Type B pancreatic cell (in vitro differentiated cells): Measurements from ENCODE around the gene ALKBH4. TPM values are rescaled to one million over a fixed set of nuclear protein-coding genes. Genes with fewer than 3 reads are reported as not detected.
"Not testable (repeated sequence)": the region's sequence is repeated elsewhere in the genome, so short reads cannot be mapped to it uniquely, and the experiment has no call there.

Experiments
- DNase-seq: peaks from one replicate; pipeline ENCODE4 v3.0.0; 2021; ENCODE audit warnings: mixed read lengths; ENCODE audit not compliant: unreplicated experiment; ENCODE audit errors: extremely low spot score
- H3K27ac Mint-ChIP-seq: 2 replicates; pipeline ENCODE4 v1.8.0; 2021; ENCODE audit warnings: mild to moderate bottlenecking, mixed read lengths
- H3K27me3 Mint-ChIP-seq: 2 replicates; pipeline ENCODE4 v1.8.0; 2021; ENCODE audit warnings: mixed read lengths
- H3K36me3 Mint-ChIP-seq: 2 replicates; pipeline ENCODE4 v1.8.0; 2021; ENCODE audit warnings: mixed read lengths
- H3K4me1 Mint-ChIP-seq: one replicate; pipeline ENCODE4 v1.8.0; 2021; ENCODE audit warnings: mixed read lengths; ENCODE audit not compliant: unreplicated experiment
- H3K4me3 Mint-ChIP-seq: 2 replicates; pipeline ENCODE4 v1.8.0; 2021; ENCODE audit warnings: mild to moderate bottlenecking, mixed read lengths
- H3K9me3 Mint-ChIP-seq: 2 replicates; pipeline ENCODE4 v1.8.0; 2021; ENCODE audit warnings: mixed read lengths
- CTCF ChIP-seq: fragments of 200-600 bp; sonication (generic); conservative IDR thresholded peaks from 2 replicates; pipeline ENCODE4 v1.5.0; 2021; ENCODE audit warnings: antibody characterized with exemption, mild to moderate bottlenecking
- total RNA-seq: library from RNA; stranded (reverse); gene quantifications from 2 replicates; pipeline ENCODE4 v1.2.1, GENCODE V29; 2021; ENCODE audit warnings: low replicate concordance

ALKBH4 gene
- total RNA-seq, 1 donor from 2014 or later, result 13.3 TPM

- H3K4me3 Mint-ChIP-seq, result not testable (repeated sequence)
These were observed 29.4 kb upstream of the ALKBH4 start for GRCh38 chr7:102494026-102494425.

GRCh38 chr7:102493220-102493935, 28.7 kb upstream of the ALKBH4 start:
- not testable (repeated sequence) for H3K4me3 Mint-ChIP-seq, DNase-seq, H3K27ac Mint-ChIP-seq, H3K27me3 Mint-ChIP-seq, H3K36me3 Mint-ChIP-seq, H3K9me3 Mint-ChIP-seq, H3K4me1 Mint-ChIP-seq

More at GRCh38 chr7:102494026-102494425, 29.4 kb upstream of the ALKBH4 start:
- H3K27ac Mint-ChIP-seq, H3K27me3 Mint-ChIP-seq, H3K9me3 Mint-ChIP-seq, H3K4me1 Mint-ChIP-seq, DNase-seq, H3K36me3 Mint-ChIP-seq: not testable (repeated sequence)

- H3K9me3 Mint-ChIP-seq, H3K4me3 Mint-ChIP-seq, H3K27ac Mint-ChIP-seq, H3K27me3 Mint-ChIP-seq, H3K36me3 Mint-ChIP-seq, H3K4me1 Mint-ChIP-seq: not testable (repeated sequence)
- DNase-seq, result peak; percentile 62
These were observed 25.9 kb upstream of the ALKBH4 start for GRCh38 chr7:102490529-102491075.

DNA sequence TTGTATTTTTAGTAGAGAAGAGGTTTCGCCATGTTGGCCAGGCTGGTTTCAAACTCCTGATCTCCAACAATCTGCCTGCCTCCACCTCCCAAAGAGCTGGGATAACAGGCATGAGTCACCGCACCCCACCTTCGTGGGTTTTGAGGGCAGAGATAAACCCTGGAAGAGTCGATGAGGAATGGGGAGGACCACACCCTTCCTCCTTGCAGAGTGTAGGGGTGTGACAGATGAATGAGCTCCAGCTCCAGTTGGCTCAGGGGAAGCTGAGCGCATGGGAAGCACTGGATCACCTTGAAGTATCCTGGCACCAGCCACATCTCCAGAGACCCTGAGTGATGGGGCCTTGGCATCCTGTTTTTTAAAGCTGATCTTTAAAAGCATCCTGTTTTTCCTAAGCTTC, 19.7 kb upstream of the ALKBH4 start:
- not testable (repeated sequence) for H3K36me3 Mint-ChIP-seq, H3K4me3 Mint-ChIP-seq, H3K9me3 Mint-ChIP-seq, H3K4me1 Mint-ChIP-seq, H3K27ac Mint-ChIP-seq, H3K27me3 Mint-ChIP-seq, DNase-seq

GRCh38 chr7:102481962-102482361, 17.3 kb upstream of the ALKBH4 start:
- peak; percentile 34 for DNase-seq
- not testable (repeated sequence) for H3K36me3 Mint-ChIP-seq, H3K4me1 Mint-ChIP-seq, H3K27ac Mint-ChIP-seq, H3K4me3 Mint-ChIP-seq, H3K27me3 Mint-ChIP-seq, H3K9me3 Mint-ChIP-seq

- not testable (repeated sequence) for H3K36me3 Mint-ChIP-seq, H3K4me3 Mint-ChIP-seq, H3K9me3 Mint-ChIP-seq, H3K27ac Mint-ChIP-seq, H3K27me3 Mint-ChIP-seq, H3K4me1 Mint-ChIP-seq
- TF ChIP-seq CTCF, result peak; percentile 59
- peak; percentile 68 for DNase-seq
These were observed 15.4 kb upstream of the ALKBH4 start for GRCh38 chr7:102479982-102480637.

DNA sequence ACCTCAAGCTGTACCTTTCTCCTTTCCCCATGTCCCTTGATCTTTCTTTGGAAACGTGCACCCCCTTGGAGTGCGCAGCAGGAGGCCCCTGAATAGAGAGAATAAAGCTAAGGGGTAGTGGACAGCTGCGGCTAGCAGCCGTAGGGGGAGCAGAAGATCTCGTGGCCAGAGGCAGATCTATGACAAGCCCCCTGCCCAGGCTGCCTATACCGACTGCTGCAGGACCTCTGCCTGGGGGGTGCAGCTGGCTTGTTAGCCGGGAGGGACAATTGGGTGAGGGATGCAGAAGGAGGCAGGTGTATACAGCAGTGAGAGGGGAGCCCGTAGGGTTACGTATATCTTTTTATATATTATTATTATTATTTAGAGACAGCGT, 14.5 kb upstream of the ALKBH4 start:
- H3K36me3 Mint-ChIP-seq, H3K4me1 Mint-ChIP-seq, H3K4me3 Mint-ChIP-seq, H3K9me3 Mint-ChIP-seq, H3K27me3 Mint-ChIP-seq, H3K27ac Mint-ChIP-seq, DNase-seq: not testable (repeated sequence)

DNA sequence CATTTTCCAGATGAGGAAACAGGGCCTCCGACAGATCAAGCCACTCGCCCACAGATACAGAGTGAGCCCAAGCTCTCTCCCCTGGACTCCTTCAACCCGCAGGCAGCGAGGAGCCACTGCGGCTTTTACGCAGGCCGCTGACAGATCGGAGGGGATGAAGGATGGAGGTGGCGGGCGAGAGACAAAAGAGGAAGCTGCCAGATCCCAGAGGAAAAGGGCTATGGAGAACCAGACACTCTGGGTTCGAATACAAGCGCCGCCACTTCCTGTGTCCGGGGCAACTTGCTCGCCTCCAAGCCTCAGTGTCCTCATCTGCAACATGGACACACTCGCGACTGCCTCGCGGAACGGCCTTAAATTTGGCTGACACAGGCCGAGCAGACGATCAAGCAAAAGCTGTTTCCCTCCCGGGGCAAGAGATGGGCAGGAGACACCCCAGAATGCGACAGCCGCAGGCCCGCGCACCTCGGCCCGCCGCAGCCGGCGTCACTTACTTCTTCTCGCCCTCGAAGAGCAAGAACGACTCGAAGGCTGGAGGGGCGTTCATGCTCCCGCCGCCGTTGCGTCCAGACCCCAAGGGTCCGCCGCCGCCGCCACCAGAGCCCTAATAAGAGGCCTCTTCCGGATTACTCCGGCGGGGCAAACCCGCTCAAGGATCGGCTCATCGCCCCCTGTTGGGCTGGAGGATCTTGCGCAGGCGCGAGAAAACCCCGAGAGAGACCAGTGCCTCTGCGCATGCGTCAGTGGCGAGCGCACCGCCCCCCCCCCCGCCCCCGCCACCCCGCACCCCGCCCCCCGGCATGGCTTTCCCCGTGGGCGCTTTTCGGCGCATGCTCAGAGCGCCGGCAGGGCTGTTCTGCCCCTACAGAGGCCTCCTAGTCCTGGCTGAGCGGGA, 13.9 kb upstream of the ALKBH4 start, which contains the start of gene POLR2J:
POLR2J (minus strand) TSS at position 609 of the 895 bp plus-strand sequence; CDS start at position 547, 62 bp downstream.
- peak; percentile 48 for TF ChIP-seq CTCF
- peak within 1 kb of the TSS; percentile 88 for H3K4me3 Mint-ChIP-seq
- H3K36me3 Mint-ChIP-seq, H3K27me3 Mint-ChIP-seq, H3K9me3 Mint-ChIP-seq, H3K27ac Mint-ChIP-seq, H3K4me1 Mint-ChIP-seq: not testable (repeated sequence)
- peak; percentile 83 for DNase-seq

- not testable (repeated sequence) for H3K4me1 Mint-ChIP-seq, H3K27ac Mint-ChIP-seq, H3K9me3 Mint-ChIP-seq, H3K36me3 Mint-ChIP-seq, H3K4me3 Mint-ChIP-seq, H3K27me3 Mint-ChIP-seq
- peak; percentile 27 for DNase-seq
These were observed 10.2 kb upstream of the ALKBH4 start for GRCh38 chr7:102474736-102475435.

- H3K27me3 Mint-ChIP-seq, H3K36me3 Mint-ChIP-seq, H3K4me3 Mint-ChIP-seq, H3K4me1 Mint-ChIP-seq, H3K27ac Mint-ChIP-seq, H3K9me3 Mint-ChIP-seq: not testable (repeated sequence)
- peak; percentile 49 for DNase-seq
These were observed 9.5 kb upstream of the ALKBH4 start for GRCh38 chr7:102474116-102474515.
